Esophagus (tissue), 2 donors: ENCODE data around the gene NNT. TPM values are rescaled to one million over a fixed set of nuclear protein-coding genes. Genes with fewer than 3 reads are reported as not detected.
"Not testable (repeated sequence)": the region's sequence is repeated elsewhere in the genome, so short reads cannot be mapped to it uniquely, and the experiment has no call there.

Experiments
- H3K27ac ChIP-seq, 2 donors: one replicate each; pipeline ENCODE4 v1.5.1; 2013; ENCODE audit warnings: low read depth in 2 of 2, mild to moderate bottlenecking in 2 of 2, inconsistent platforms in 1 of 2, low read length in 1 of 2, moderate library complexity in 1 of 2
- H3K27me3 ChIP-seq, 2 donors: one replicate each; pipeline ENCODE4 v1.6.1; 2013; ENCODE audit warnings: low read length in 2 of 2, control low read depth in 1 of 2, mild to moderate bottlenecking in 1 of 2; ENCODE audit not compliant: insufficient read depth in 2 of 2, control insufficient read depth in 1 of 2
- H3K36me3 ChIP-seq, 2 donors: one replicate each; pipeline ENCODE4 v1.6.1; 2013; ENCODE audit warnings: low read length in 1 of 2; ENCODE audit not compliant: control insufficient read depth in 2 of 2, insufficient read depth in 2 of 2
- H3K4me1 ChIP-seq, 2 donors: one replicate each; pipeline ENCODE4 v1.6.1; 2013; ENCODE audit warnings: low read length in 1 of 2; ENCODE audit not compliant: control insufficient read depth in 2 of 2, insufficient read depth in 2 of 2
- H3K4me3 ChIP-seq, 2 donors: one replicate each; pipeline ENCODE4 v1.5.1; 2013; ENCODE audit warnings: low read length in 2 of 2, mild to moderate bottlenecking in 2 of 2, low read depth in 1 of 2, moderate library complexity in 1 of 2
- H3K9me3 ChIP-seq, 2 donors: one replicate each; pipeline ENCODE4 v1.6.1; 2013; ENCODE audit warnings: mild to moderate bottlenecking in 2 of 2, low read depth in 1 of 2, low read length in 1 of 2, moderate library complexity in 1 of 2; ENCODE audit not compliant: control insufficient read depth in 2 of 2, insufficient read depth in 1 of 2
- WGBS, 2 donors: extraction: QIAGEN DNeasy Blood & Tissue Kit; methylation state at CpG; one replicate each; pipeline ENCODE4 v1.1.7; 2013; 5-methylcytosine and 5-hydroxymethylcytosine counted together
- polyA plus RNA-seq, 2 donors: library from polyadenylated mRNA; stranded (reverse); fragments of 200-250 nt; gene quantifications; one replicate each; pipeline ENCODE4 v1.2.3, GENCODE V29; 2013
- donor health status: healthy with polysubstance abuse.
- donor health status: Bipolar disorder and iron deficiency.

NNT gene
- polyA plus RNA-seq, 2 donors, result 7.7 to 13.4 TPM

- no peak overlapping the region for H3K27ac ChIP-seq
- no peaks in the 10 kb centered on the region for H3K4me1 ChIP-seq
- H3K36me3 ChIP-seq, result no peaks in the 10 kb centered on the region
- no peaks in the 10 kb centered on the region for H3K27me3 ChIP-seq
- no peaks in the 10 kb centered on the region for H3K9me3 ChIP-seq
- no peak overlapping the region for H3K4me3 ChIP-seq
Measured at GRCh38 chr5:43685252-43685950, 82.4 kb downstream of the NNT start.

DNA sequence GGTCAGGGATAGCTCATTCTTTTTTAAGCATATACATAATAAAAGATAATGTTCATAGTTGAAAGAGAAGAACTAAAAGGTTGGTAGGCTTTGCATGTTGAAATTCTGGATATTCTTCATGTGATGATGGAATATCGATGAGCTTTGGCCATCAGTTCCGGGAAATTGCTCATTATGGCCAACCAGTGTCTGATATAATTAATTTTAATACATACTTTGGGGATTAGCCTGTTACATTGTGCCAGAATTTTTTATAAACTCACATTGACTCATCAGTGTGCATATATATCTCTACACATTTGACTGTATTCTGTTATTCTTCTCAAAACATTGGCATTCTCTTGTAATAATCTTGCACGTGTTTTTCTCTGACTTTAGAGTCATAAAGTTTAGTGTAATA, 84.3 kb downstream of the NNT start:
- H3K36me3 ChIP-seq, result no peaks in the 10 kb centered on the region
- no peak overlapping the region for H3K27ac ChIP-seq
- no peak overlapping the region for H3K4me3 ChIP-seq
- H3K4me1 ChIP-seq, result no peaks in the 10 kb centered on the region
- H3K27me3 ChIP-seq, result no peaks in the 10 kb centered on the region
- 79 to 84% methylated on average over 3 of the region's 3 CpGs for WGBS, 2 donors
- no peaks in the 10 kb centered on the region for H3K9me3 ChIP-seq

GRCh38 chr5:43691275-43691674, 88.3 kb downstream of the NNT start:
- no peaks in the 10 kb centered on the region for H3K36me3 ChIP-seq
- H3K9me3 ChIP-seq, result no peaks in the 10 kb centered on the region
- WGBS, 2 donors, result 92 to 96% methylated on average over 4 of the region's 4 CpGs
- H3K27me3 ChIP-seq, result no peaks in the 10 kb centered on the region
- no peak overlapping the region for H3K4me3 ChIP-seq
- no peaks in the 10 kb centered on the region for H3K4me1 ChIP-seq
- H3K27ac ChIP-seq, result no peak overlapping the region

DNA sequence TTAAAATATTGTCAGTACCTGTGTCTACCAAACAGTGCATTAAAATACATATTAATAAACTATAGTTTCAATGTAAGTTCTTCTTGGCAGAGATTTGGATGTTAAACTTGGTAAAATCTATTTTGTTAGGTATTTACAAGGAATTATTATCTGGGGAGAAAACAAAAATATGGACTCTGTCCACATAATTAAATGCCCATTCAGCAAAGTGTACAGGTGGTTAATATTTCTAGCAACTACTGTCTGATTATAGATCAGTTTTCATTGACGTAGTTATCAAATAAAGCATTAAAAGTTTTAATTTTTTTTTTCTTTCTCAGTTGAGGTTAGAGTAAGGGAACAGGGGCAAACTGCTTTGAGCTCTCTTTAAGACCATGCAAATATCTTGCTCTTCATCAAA, 88.9 kb downstream of the NNT start:
- Histone ChIP-seq H3K27ac (no peak overlapping the region), H3K9me3 (no peaks in the 10 kb centered on the region)

GRCh38 chr5:43693411-43693810, 90.4 kb downstream of the NNT start:
- Histone ChIP-seq H3K4me3 (no peak overlapping the region), H3K27ac (no peak overlapping the region), H3K36me3 (no peaks in the 10 kb centered on the region), H3K4me1 (no peaks in the 10 kb centered on the region), H3K27me3 (no peaks in the 10 kb centered on the region), H3K9me3 (no peaks in the 10 kb centered on the region)

More for the DNA sequence above, 88.9 kb downstream of the NNT start:
- H3K27me3 ChIP-seq, result no peaks in the 10 kb centered on the region
- no peaks in the 10 kb centered on the region for H3K4me1 ChIP-seq
- H3K36me3 ChIP-seq, result no peaks in the 10 kb centered on the region
- 88 to 98% methylated on average over 1 of the region's 1 CpG for WGBS, 2 donors
- no peak overlapping the region for H3K4me3 ChIP-seq

DNA sequence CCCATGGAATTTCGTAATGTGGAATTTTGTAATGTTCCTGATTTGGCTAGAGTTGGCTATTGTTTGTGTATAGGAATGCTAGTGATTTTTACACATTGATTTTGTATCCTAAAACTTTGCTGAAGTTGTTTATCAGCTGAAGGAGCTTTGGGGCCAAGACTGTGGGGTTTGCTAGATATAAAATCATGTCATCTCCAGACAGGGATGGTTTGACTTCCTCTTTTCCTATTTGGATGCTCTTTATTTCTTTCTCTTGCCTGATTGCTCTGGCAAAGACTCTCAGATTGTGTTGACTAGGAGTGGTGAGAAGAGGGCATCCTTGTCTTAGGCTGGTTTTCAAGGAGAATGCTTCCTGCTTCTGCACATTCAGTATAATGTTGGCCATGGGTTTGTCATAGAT, 91.0 kb downstream of the NNT start:
- Histone ChIP-seq H3K4me1 (no peaks in the 10 kb centered on the region), H3K36me3 (no peaks in the 10 kb centered on the region), H3K4me3 (no peak overlapping the region), H3K27ac (no peak overlapping the region), H3K27me3 (no peaks in the 10 kb centered on the region), H3K9me3 (no peaks in the 10 kb centered on the region)
- 94 to 98% methylated on average over 1 of the region's 1 CpG for WGBS, 2 donors

- not testable (repeated sequence) for H3K27ac ChIP-seq, H3K27me3 ChIP-seq, H3K4me1 ChIP-seq, H3K4me3 ChIP-seq, H3K36me3 ChIP-seq, H3K9me3 ChIP-seq
- WGBS, 2 donors, result 100% methylated on average over 2 of the region's 2 CpGs
Measured at GRCh38 chr5:43696444-43696843, 93.5 kb downstream of the NNT start.

DNA sequence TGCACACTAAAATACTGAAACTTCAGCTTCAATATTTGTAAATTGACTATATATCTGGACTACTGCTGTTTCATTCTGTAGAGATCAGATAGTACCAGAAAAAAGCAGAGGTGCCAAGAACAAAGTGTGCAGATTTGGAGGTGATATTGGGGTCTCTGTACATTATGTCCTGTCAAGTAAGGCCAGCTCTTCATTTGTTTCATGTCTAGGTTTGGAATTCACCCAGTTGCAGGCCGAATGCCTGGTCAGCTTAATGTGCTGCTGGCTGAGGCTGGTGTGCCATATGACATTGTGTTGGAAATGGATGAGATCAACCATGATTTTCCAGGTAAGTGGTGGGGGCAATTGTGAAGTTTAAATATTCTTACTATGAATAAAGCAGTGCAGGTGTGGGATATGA, 96.9 kb downstream of the NNT start:
- no peak overlapping the region for H3K4me3 ChIP-seq
- no peaks in the 10 kb centered on the region for H3K4me1 ChIP-seq
- no peak overlapping the region for H3K27ac ChIP-seq
- H3K9me3 ChIP-seq, result no peaks in the 10 kb centered on the region
- no peaks in the 10 kb centered on the region for H3K36me3 ChIP-seq
- H3K27me3 ChIP-seq, result no peaks in the 10 kb centered on the region
- 61 to 74% methylated on average over 1 of the region's 1 CpG for WGBS, 2 donors

DNA sequence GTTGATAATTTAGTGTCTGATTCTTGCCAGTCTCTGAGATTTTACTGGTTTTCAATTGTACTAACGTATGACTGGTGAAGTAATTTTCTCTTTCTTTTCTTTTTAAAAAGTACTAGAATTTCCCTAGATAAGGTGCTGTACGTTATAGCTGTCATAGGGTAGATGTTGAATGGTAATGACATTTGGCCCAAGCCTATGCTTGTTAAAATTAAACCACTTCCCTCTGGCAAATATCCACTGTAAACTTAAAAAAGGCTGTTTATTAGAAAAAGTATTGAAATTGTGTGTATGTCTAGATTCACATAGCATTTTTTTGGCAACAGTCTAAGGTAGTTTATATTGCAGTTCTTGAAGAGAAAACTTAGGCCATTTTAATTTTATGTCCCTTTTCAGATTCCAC, 97.6 kb downstream of the NNT start:
- Histone ChIP-seq H3K4me1 (no peaks in the 10 kb centered on the region), H3K36me3 (no peaks in the 10 kb centered on the region), H3K27ac (no peak overlapping the region), H3K4me3 (no peak overlapping the region), H3K27me3 (no peaks in the 10 kb centered on the region), H3K9me3 (no peaks in the 10 kb centered on the region)
- WGBS, 2 donors, result 77 to 81% methylated on average over 2 of the region's 2 CpGs

- no peaks in the 10 kb centered on the region for H3K36me3 ChIP-seq
- WGBS, 2 donors, result 96 to 98% methylated on average over 3 of the region's 3 CpGs
Measured at GRCh38 chr5:43701227-43701626, 98.2 kb downstream of the NNT start.

More at GRCh38 chr5:43701227-43701626, 98.2 kb downstream of the NNT start:
- no peaks in the 10 kb centered on the region for H3K27me3 ChIP-seq
- H3K4me1 ChIP-seq, result no peaks in the 10 kb centered on the region
- H3K4me3 ChIP-seq, result no peak overlapping the region
- H3K27ac ChIP-seq, result no peak overlapping the region
- no peaks in the 10 kb centered on the region for H3K9me3 ChIP-seq
